Mucosa of stomach (tissue), 1 donor: ENCODE measurements around the gene NTM.

ENCODE experiments used
- H3K27me3 ChIP-seq: one replicate; pipeline ENCODE4 v1.7.0; 2013; ENCODE audit warnings: mild to moderate bottlenecking, low read length; ENCODE audit not compliant: control insufficient read depth, insufficient read depth
- H3K36me3 ChIP-seq: one replicate; pipeline ENCODE4 v1.7.0; 2013; ENCODE audit warnings: low read length; ENCODE audit not compliant: control insufficient read depth, insufficient read depth
- H3K4me1 ChIP-seq: one replicate; pipeline ENCODE4 v1.7.0; 2013; ENCODE audit warnings: mild to moderate bottlenecking, low read length; ENCODE audit not compliant: control insufficient read depth, insufficient read depth
- H3K4me3 ChIP-seq: one replicate; pipeline ENCODE4 v1.7.0; 2013; ENCODE audit warnings: low read length
- H3K9ac ChIP-seq: one replicate; pipeline ENCODE4 v1.7.0; 2013; ENCODE audit warnings: mild to moderate bottlenecking, low read length, moderate library complexity
- H3K9me3 ChIP-seq: one replicate; pipeline ENCODE4 v1.7.0; 2013; ENCODE audit warnings: mild to moderate bottlenecking, low read length, moderate library complexity; ENCODE audit not compliant: control insufficient read depth
- donor health status: Pancreatic carcinoma.

The NTM gene

DNA sequence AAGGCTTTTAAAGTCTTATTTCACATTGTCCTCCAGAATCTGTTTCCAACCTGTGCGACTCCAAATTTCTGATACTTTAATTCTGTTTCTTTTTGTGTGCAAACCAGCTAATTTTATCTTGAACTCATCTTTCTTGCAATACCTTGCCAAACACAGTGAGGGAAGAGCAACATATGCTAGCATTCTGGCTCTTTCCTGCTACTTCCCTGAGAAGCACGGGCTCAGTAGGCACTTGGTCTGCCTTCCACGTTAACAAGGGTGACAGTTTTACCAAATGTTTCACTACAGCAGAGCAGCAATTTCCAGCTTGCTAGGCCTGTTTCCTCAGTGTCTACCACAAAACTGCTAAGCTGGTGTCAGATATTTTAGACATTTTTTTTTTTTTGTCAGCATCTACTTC lies 405.8 kb downstream of the NTM start:
- Histone ChIP-seq H3K4me1 (no peaks in the 10 kb centered on the region), H3K36me3 (no peaks in the 10 kb centered on the region), H3K9ac (no peak overlapping the region), H3K4me3 (no peak overlapping the region), H3K9me3 (no peaks in the 10 kb centered on the region), H3K27me3 (no peaks in the 10 kb centered on the region)

DNA sequence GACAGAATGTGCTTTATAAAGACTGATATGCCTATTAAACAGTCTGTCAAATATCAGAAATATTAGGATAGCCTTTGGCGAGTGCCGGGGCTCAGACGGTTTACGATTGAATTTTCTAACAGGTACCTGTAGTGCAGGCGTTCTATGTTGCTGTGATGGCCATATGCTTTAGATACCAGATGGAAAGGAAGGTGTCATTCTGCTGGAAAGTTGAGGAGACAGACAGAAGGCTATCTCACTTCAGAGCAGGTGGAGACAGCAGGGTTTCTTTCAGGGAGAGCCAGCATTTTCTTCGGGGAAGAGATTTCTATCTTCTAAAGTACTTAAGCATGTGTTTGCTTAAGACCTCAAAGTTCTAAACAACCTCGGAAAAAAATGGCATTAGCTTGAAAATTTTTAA lies 415.4 kb downstream of the NTM start:
- H3K4me1 ChIP-seq, result no peaks in the 10 kb centered on the region
- no peak overlapping the region for H3K9ac ChIP-seq
- H3K4me3 ChIP-seq, result no peak overlapping the region
- no peaks in the 10 kb centered on the region for H3K36me3 ChIP-seq
- H3K27me3 ChIP-seq, result no peaks in the 10 kb centered on the region
- no peaks in the 10 kb centered on the region for H3K9me3 ChIP-seq

DNA sequence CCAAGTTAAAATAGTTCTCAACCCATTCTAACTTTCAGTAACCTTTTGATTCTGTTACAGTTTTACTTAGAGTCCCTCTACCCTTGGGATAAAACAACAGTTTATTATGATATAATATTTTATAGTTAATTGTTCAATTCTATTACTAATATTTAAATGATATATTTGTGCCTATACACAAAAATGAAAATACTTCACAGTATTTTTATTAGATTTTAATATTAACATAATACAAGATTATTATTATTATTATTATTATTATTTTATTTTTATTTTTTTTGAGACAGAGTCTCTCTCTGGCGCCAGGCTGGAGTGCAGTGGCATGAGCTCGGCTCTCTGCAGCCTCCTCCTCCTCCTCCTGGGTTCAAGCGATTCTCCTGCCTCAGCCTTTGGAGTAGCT lies 416.7 kb downstream of the NTM start:
- no peak overlapping the region for H3K4me3 ChIP-seq
- H3K9ac ChIP-seq, result no peak overlapping the region
- H3K9me3 ChIP-seq, result no peaks in the 10 kb centered on the region
- H3K36me3 ChIP-seq, result no peaks in the 10 kb centered on the region
- no peaks in the 10 kb centered on the region for H3K4me1 ChIP-seq
- no peaks in the 10 kb centered on the region for H3K27me3 ChIP-seq

DNA sequence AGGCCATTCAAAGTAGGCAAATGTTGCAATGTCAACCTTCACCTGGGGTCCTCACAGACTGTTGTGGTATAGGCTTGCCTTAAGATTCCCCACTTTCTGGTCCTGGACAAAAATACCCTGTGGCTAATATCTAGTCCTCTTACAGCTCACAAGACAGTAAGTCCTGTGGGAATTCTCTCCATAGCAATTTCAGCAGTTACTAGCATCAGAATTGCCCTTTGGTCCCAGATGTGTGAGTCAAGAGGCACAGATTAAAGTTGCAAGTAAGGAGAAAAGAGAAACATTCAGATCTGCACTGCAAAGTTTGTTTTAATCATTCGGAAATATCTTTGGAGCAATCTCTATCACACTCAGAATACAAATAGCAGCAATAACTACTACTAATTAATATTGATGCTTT lies 420.2 kb downstream of the NTM start:
- no peak overlapping the region for H3K4me3 ChIP-seq
- no peaks in the 10 kb centered on the region for H3K4me1 ChIP-seq
- H3K9ac ChIP-seq, result no peak overlapping the region
- no peaks in the 10 kb centered on the region for H3K9me3 ChIP-seq
- H3K27me3 ChIP-seq, result no peaks in the 10 kb centered on the region
- H3K36me3 ChIP-seq, result no peaks in the 10 kb centered on the region

DNA sequence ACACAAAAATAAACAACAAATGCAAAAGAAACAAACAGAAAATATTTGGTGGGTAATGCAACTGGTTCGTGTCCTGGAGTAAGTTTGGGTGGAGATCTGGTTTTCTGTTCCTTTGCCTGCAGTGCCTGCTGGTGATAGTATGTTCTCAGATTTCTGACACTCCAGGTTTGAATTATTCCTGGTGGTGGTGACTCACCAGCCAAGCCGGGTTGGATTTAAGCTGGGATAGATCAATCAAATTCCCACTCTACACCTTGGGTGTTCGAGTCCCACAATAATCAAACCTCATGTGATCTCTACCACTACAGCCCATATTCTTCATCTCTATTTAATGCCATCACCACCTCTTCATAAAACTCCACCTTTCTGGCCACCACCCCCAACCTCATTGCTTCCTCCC lies 421.8 kb downstream of the NTM start:
- H3K27me3 ChIP-seq, result no peaks in the 10 kb centered on the region
- H3K36me3 ChIP-seq, result no peaks in the 10 kb centered on the region
- H3K9me3 ChIP-seq, result no peaks in the 10 kb centered on the region
- no peak overlapping the region for H3K9ac ChIP-seq
- H3K4me3 ChIP-seq, result no peak overlapping the region
- no peaks in the 10 kb centered on the region for H3K4me1 ChIP-seq

DNA sequence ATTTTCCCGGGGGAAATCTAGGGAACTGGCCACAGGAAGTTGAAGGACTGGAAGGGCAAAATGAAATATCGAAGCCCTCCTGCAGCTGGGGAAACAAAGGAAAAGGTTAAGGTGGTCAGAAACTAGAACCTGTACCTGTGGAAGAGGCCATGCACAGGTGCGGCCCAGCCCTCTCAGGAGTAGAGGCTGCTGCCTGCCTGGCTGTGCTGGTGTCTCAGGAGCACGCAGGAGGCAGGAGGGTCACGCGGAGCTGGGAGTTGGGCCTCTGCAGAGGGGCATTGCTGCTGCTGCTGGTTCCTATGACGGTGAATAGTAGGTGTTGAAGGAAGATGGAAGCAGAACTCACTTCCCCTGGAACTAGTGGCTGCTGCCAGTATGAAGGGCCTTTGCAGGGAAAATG lies 425.7 kb downstream of the NTM start:
- Histone ChIP-seq H3K27me3 (no peaks in the 10 kb centered on the region), H3K4me1 (no peaks in the 10 kb centered on the region)

DNA sequence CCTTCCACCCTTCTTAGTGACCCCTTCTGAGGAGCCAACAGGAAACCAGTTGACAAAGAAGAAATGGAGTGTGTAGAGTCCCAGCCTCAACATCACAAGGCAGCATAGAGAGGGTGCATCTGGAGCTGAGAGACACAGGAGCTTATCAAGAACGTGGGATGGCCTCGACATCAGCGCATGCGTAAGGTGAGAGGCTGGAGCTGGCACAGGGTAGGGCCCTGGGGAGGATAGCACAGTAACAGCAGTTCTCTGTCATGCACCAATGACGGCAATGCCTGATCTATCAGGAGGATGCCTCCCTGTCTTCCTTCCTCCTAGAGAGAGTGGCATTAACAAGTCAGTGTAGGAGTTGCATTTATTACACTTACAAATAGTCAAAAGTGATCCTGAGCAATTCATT lies 426.1 kb downstream of the NTM start:
- Histone ChIP-seq H3K4me1 (no peaks in the 10 kb centered on the region), H3K27me3 (no peaks in the 10 kb centered on the region), H3K9ac (no peak overlapping the region), H3K9me3 (no peaks in the 10 kb centered on the region), H3K4me3 (no peak overlapping the region), H3K36me3 (no peaks in the 10 kb centered on the region)

More for the DNA sequence above, 425.7 kb downstream of the NTM start:
- Histone ChIP-seq H3K9me3 (no peaks in the 10 kb centered on the region), H3K4me3 (no peak overlapping the region), H3K9ac (no peak overlapping the region), H3K36me3 (no peaks in the 10 kb centered on the region)

DNA sequence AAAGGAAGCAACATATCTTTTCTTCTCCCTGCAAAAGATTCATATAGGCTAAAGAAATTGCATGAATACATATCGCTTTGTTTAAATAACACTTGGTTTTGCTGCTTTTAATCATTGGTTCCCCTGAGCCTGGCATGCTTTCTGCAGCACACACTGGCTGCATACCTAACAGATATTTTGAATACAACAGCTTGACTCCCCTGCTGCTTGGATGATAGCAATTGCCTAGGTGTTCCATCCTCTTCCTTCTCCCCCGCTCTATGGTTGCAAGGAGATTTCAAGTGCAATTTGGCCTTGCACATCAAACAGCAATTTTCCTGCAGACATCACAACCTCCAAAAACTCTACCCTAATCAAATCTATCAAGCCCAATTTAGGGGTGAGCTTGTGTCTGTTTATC lies 430.0 kb downstream of the NTM start:
- Histone ChIP-seq H3K9ac (no peak overlapping the region), H3K4me3 (no peak overlapping the region), H3K9me3 (no peaks in the 10 kb centered on the region), H3K36me3 (no peaks in the 10 kb centered on the region), H3K27me3 (no peaks in the 10 kb centered on the region), H3K4me1 (no peaks in the 10 kb centered on the region)

DNA sequence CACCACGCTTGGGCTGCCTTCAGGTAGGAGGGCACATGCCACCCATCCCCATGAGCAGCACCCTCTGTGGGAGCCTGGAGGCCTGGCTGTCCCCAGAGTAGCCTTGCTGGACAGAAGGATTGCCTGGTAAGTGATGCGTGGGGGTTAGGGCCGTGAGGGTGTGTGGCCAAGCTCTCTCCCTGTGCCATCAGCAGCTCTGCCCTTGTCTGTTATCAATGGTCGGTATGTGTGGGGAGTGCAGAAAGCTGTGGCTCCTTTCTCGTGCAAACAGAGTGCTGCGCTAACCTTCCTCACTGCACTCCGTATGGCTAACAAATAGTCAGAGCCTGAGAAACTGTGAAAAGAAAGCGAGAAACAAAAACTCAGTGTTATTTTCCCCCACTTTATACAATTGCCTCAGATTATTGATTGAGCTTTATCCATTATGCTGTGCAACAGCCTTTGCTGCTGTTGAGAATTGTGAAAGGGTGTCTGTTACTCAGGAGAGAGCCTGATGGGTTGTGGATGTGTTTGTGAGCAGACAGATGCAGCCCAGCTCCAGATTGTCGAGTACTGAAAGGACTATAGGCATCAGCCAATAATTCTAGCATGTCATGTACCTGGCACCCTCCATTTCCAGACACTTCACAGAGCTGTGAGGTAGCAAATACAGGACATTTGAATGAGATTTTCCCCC lies 432.2 kb downstream of the NTM start:
- H3K27me3 ChIP-seq, result no peaks in the 10 kb centered on the region
- H3K9me3 ChIP-seq, result no peaks in the 10 kb centered on the region
- H3K9ac ChIP-seq, result no peak overlapping the region
- H3K4me3 ChIP-seq, result no peak overlapping the region
- no peaks in the 10 kb centered on the region for H3K4me1 ChIP-seq
- H3K36me3 ChIP-seq, result no peaks in the 10 kb centered on the region

DNA sequence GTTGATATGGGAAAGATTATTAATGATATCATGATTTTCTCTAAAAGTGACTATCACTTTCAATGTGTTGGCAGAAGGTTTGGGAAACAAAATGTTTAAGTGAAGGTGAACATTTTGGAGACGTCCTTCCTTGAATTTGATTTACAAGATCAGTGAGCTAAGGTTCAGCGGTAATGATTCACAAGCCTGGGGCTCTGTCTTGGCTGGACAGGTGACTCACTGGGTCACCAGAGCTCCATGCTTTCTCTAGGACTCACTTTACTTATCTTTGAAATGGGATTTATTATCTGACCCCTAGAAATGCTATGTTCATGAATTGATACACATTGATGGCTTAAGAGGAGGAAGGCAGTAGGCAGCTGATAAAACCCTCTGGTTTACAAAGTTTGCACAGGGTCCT lies 437.5 kb downstream of the NTM start:
- H3K9ac ChIP-seq, result no peak overlapping the region
- H3K27me3 ChIP-seq, result no peaks in the 10 kb centered on the region
- no peaks in the 10 kb centered on the region for H3K36me3 ChIP-seq
- H3K9me3 ChIP-seq, result no peaks in the 10 kb centered on the region
- no peak overlapping the region for H3K4me3 ChIP-seq
- H3K4me1 ChIP-seq, result no peaks in the 10 kb centered on the region

DNA sequence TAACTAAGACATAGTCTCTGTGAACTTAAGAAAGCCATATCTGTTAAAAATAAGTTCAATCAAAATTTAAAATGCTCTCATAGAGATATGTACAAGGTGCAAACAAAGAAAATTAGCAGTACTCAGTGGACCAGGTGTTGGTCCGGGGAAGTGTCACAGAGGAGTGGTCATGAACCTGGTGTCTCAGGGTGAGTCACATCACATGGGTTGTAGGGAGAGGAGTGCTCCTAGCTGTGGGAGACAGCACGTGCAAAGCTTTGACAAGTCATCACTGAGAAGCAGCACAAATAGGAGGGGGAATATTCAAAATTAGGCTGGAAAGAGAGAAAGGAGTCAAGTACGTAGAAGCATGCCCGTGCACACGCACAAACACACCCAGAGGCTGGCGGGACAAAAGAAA lies 438.1 kb downstream of the NTM start:
- H3K27me3 ChIP-seq, result no peaks in the 10 kb centered on the region
- no peak overlapping the region for H3K4me3 ChIP-seq

DNA sequence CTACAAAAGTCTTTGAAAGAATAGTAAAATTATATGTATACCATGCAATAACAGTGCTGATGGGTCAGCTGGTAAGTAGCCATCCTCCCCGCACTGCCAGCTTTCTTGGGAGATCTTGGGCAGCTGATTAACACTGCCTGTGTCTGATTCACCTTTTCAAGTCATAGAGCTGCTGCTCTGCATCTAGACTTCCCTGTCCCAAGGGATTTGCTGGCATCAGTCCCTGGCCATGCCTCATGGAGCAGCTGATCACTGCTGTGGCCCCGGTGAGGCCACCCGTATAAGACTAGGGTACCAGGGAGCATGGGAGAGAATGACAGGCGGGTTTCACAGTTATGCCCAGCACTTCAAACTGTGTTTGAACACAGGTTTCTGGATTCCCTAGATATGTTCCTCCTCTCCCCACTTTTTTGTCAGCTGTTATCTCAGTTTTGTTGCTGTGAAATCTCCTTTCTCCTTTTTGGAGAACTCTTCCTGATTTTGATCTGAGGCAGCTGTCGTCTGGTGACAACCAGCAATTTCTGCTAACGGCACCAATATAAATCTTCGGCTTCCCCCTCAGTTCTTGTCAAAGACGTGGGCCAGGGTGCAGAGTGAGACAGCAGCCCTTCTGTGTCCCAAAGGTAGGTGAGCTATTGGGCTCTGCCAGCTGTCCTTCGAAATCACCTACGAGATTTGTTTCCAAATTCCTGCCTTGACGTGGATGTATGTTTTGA lies 438.9 kb downstream of the NTM start:
- Histone ChIP-seq H3K27me3 (no peaks in the 10 kb centered on the region), H3K36me3 (no peaks in the 10 kb centered on the region), H3K9ac (no peak overlapping the region), H3K4me1 (no peaks in the 10 kb centered on the region), H3K4me3 (no peak overlapping the region), H3K9me3 (no peaks in the 10 kb centered on the region)

More for the DNA sequence above, 438.1 kb downstream of the NTM start:
- Histone ChIP-seq H3K9ac (no peak overlapping the region), H3K4me1 (no peaks in the 10 kb centered on the region), H3K9me3 (no peaks in the 10 kb centered on the region), H3K36me3 (no peaks in the 10 kb centered on the region)
